AG09309 (cell line): ENCODE measurements around the gene AGPAT3.
"Not testable (repeated sequence)": the region's sequence is repeated elsewhere in the genome, so short reads cannot be mapped to it uniquely, and the experiment has no call there.

ENCODE experiments used
- DNase-seq: peaks from one replicate; pipeline ENCODE4 v3.0.0-alpha.2; 2010; ENCODE audit warnings: low read depth
- H3K4me3 ChIP-seq: 2 replicates; pipeline ENCODE4 v1.5.1; 2011; ENCODE audit warnings: mild to moderate bottlenecking, low read depth, low read length, moderate library complexity; ENCODE audit not compliant: control insufficient read depth
- TF ChIP-seq, protein P1 (sequence below): IDR thresholded peaks from 2 replicates; pipeline ENCODE4 v1.5.1; 2011; ENCODE audit warnings: mild to moderate bottlenecking, low read depth, low read length, inconsistent platforms; ENCODE audit not compliant: insufficient read depth, control insufficient read depth; ENCODE audit errors: missing control alignments

Gene AGPAT3

DNA sequence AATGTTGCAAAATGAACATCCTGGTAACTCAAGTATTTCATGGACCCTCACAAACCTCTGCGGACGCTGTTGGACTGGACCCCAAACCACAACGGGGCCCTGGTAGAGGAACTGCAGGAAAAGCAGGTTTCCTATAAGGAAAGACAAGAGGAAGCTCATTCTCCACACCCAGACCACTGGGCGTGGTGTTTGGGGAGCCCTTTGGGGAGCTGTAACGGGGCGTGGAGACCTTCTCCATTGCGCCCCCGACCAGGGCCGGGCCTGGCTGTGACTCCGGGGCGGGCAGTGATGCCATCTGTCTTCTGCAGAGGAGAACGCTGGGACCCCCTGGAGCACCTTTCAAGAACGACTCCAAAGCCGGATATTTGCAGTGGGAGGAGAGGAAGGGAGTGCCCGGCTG lies 30.0 kb upstream of the AGPAT3 start:
- TF ChIP-seq, protein P1, sequence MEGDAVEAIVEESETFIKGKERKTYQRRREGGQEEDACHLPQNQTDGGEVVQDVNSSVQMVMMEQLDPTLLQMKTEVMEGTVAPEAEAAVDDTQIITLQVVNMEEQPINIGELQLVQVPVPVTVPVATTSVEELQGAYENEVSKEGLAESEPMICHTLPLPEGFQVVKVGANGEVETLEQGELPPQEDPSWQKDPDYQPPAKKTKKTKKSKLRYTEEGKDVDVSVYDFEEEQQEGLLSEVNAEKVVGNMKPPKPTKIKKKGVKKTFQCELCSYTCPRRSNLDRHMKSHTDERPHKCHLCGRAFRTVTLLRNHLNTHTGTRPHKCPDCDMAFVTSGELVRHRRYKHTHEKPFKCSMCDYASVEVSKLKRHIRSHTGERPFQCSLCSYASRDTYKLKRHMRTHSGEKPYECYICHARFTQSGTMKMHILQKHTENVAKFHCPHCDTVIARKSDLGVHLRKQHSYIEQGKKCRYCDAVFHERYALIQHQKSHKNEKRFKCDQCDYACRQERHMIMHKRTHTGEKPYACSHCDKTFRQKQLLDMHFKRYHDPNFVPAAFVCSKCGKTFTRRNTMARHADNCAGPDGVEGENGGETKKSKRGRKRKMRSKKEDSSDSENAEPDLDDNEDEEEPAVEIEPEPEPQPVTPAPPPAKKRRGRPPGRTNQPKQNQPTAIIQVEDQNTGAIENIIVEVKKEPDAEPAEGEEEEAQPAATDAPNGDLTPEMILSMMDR, result no peak
- DNase-seq, result no peak
- H3K4me3 ChIP-seq, result no peak overlapping the region

DNA sequence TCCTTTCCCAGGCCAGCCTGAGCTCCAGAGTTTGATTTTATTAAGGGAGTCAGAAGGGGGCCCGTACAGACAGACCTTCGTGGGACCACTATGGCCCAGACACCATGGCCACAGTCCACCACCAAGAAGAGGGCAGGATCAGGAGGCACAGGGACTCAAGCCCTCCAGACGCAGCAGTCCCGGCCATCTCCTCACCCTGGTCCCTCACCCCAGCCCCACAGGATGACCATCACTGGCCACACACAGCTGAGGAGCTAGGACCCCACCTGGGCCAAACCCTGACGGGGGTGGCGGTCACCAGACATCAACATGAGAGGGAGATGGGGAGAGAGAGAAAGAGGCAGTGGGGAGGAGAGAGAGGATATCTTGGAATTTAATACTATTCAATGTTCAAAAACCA lies 29.2 kb upstream of the AGPAT3 start:
- TF ChIP-seq, protein P1, result no peak
- no peak for DNase-seq
- H3K4me3 ChIP-seq, result no peak overlapping the region

DNA sequence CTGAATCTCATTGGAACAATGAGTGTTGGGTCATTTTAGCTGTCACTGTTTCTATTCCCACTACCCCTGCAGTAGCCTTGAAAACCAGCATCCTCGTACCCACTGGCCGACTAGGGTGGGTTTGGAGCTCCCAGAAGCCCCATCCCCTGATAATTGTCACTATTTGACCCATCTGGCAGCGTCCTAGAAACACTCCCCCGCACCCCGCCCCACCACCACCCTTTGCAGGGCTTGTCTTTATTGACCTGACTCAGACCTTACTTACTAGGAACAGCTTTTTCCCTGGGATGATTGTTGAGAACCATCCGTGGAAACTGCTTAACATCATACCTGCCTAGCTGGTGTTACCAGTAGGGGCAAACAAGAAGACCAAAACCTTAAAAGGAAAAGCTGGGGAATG lies 28.4 kb upstream of the AGPAT3 start:
- no peak overlapping the region for H3K4me3 ChIP-seq
- TF ChIP-seq, protein P1, result no peak

DNA sequence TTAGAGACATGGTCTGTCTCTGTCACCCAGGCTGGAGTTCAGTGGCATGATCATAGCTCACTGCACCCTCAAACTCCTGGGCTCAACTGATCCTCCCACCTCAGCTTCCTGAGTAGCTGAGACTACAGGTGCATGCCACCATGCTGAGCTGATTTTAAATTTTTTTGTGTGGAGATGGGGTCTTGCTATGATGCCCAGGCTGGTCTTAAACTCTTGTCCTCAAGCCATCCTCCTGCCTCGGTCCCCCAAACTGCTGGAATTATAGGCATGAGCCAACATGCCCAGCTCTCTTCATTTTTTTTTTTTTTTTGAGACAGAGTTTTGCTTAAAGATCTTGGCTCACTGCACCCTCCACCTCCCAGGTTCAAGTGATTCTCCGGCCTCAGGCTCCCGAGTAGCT lies 24.8 kb upstream of the AGPAT3 start:
- no peak for DNase-seq
- TF ChIP-seq, protein P1, result no peak
- no peak overlapping the region for H3K4me3 ChIP-seq

More for the DNA sequence above, 28.4 kb upstream of the AGPAT3 start:
- no peak for DNase-seq

DNA sequence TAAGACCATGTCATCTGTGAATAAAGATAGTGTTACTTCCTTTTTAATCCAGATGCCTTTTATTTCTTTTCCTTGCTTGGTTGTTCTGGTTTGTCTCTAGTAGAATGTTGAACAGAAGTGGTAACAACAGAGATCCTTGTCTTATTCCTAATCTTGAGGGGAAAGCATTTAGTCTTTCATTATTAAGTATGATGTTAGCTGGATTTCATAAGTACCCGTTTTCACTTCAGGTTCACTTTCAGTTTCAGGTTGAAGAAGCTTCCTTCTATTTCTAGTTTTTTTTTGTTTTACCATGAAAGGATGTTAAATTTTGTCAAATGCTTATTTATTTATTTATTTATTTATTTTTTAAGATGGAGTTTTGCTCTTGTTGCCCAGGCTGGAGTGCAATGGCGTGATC lies 22.3 kb upstream of the AGPAT3 start:
- no peak for DNase-seq
- no peak overlapping the region for H3K4me3 ChIP-seq
- TF ChIP-seq, protein P1, result no peak

DNA sequence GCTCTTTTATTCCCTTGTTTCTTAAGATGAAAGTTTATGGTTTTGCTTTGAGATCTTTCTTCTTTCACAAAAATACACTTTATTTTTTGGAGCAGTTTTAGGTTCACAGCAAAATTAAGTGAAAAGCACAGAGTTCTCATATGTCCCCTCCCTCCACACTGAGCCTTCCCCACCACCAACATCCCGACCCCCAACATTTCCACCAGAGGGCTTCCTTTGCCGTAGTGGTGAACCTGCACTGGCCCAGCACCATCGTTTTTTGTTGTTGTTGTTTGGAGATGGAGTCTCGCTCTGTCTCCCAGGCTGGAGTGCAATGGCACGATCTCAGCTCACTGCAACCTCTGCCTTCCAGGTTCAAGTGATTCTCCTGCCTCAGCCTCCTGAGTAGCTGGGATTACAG lies 20.1 kb upstream of the AGPAT3 start:
- DNase-seq, H3K4me3 ChIP-seq: not testable (repeated sequence)

DNA sequence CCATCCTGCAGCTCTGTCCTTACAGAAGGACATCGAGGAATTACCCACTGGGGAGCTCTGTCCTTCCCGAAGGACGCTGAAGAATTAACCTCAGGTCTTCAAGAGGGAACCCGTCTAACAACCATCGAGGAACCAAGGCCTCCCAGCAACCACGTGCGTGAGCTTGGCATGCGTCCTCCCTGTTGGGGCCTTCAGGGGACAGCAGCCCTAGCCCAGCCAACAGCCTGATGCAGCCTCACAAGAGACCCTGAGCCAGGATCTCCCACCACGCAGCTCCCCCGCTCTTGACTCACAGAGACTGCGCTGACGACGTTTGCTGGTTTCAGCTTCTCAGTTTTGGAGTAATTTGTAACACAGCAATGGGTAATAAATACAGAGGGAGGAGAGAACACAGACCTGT lies 19.6 kb upstream of the AGPAT3 start:
- TF ChIP-seq, protein P1, result no peak
- H3K4me3 ChIP-seq, result no peak overlapping the region
- DNase-seq, result no peak
